GM15510 (cell line): ENCODE measurements around the gene ANKRD60.

ENCODE experiments used
- POLR2A ChIP-seq: IDR thresholded peaks from 3 replicates; pipeline ENCODE4 v1.6.1; 2011; ENCODE audit warnings: borderline replicate concordance; ENCODE audit not compliant: insufficient read length; ENCODE audit errors: extremely low read depth

The ANKRD60 gene

GRCh38 chr20:58175836-58176235, 52.6 kb downstream of the ANKRD60 start:
- TF ChIP-seq POLR2A = no peak

DNA sequence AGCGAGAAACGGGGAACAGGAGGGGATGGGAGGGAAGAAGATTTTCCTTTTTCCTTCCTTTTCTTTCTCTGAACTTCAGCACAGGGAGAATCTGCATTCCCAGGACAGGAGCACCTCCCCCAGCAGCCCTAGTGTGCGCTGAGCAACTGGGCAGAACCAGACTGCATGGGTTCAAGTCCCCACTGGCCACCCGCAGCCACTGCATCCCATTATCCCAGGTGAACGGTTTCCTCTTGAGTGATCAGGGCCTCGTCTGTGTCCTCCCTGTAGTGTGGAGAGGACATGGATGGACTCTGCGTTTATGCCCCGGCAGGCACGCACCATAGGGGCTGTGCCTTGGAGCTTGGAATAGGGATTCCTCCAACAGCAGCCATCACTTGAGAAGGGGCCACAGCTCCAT, 53.0 kb downstream of the ANKRD60 start:
- no peak for TF ChIP-seq POLR2A

DNA sequence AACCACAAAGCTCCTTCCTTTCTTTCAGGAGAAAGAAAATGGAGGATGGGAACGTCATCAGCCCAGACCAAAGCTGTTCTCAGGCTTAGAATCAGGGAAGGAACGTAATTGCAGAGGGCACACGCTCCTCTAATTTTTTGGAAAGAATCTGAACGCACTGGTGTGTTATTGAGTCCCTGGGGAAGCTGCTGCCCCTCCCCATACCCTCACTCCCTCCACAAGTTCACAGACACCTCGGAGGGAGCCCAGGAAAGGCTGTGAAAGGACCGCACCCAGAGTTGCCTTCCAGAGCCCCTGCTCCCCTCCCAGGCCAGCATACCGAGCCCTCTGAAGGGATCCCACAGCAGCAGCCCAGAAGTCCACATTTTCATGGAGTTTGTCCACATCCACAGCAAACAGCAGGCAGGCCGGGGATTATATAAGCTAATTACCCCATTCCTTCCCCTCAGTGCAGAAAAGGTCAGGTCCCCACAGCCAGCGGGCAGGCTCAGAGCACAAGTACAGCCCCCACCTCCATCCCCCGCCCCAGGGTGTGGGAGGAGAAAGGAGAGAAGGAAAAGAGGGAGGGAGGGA, 53.7 kb downstream of the ANKRD60 start:
- TF ChIP-seq POLR2A = no peak

DNA sequence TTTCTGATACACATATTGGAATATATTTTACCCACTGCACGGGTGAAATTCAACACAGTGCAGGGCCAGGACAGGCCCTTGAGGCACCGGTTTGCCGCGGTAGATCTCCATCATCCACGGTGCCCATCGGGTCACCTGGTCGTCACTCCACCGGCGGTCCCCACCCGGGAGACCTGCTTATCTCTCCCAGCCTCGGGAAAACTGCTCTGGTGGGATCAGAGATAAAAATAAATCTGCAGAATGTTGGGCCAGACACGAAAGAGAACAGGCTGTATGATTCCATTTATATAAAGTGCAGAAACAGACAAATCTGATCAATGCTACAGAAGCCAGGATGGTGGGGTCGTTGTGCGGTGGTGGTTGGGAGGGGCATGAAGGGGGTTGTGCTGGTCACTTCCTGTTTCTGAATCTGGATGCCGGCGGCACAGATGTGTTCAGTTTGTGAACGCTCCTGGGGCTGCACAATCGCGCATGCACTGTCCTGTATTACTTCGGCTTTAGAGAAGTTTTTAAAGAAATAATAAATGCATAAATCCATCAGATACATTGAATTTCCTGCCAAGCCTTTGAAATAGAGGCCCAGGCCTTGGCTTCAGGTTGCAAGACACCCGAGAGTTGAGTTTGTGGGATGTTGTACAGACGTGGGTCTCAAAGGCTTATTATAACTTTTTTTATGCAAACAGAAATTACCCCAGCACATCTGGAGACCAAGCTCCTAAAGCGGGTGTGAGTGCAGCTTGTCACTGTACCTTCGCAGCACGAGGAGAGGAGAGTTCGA, 54.3 kb downstream of the ANKRD60 start:
- TF ChIP-seq POLR2A = no peak

- TF ChIP-seq POLR2A = no peak
Observed at GRCh38 chr20:58173091-58173490, 55.4 kb downstream of the ANKRD60 start.

DNA sequence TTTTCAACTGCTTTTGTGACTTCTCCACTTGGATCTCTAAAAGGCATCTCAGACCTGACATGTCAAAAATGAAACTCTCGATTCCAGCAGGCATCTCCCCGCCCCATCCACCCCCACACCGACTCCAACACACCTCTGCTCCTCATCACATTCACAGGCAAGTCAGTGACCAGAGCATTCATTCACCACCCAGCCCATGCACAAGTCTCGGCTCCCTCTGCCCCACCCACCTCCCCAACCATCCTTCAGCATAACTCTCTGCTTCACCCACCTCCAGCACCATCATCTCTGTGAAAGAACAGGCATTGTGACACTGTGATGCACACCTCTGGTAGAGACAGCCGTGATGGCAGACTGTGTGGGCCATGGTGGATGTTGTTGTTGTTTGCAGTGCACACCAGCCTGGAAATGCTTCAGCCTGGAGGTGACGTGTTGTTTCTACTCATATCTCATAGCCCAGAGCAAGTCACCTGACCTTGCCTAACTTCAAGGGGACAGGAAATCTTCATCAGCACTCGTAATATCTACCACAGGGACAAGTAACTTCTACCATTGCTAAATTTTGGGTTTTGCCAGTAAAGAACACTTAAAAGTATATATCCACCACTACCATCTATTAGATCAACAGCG, 56.5 kb downstream of the ANKRD60 start:
- TF ChIP-seq POLR2A = no peak

DNA sequence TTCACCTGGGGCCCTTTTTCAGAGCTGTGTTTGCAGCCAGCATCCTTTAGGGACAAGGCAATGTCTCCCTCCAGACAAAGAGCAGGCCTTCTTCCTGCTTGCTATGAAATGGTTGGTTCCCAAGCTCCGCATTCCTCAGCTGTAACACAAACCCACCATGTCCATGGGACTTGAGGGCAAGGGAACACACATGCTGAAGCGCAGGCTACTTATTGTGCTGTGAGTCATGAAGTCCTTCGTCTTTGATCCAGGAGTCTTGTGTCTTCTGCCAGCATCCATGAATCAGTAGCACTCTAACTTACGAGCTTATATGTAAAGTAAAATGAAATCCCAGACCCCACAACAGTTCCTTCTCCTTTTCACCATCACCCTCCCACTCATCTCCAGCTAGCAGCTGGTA, 59.0 kb downstream of the ANKRD60 start:
- no peak for TF ChIP-seq POLR2A

DNA sequence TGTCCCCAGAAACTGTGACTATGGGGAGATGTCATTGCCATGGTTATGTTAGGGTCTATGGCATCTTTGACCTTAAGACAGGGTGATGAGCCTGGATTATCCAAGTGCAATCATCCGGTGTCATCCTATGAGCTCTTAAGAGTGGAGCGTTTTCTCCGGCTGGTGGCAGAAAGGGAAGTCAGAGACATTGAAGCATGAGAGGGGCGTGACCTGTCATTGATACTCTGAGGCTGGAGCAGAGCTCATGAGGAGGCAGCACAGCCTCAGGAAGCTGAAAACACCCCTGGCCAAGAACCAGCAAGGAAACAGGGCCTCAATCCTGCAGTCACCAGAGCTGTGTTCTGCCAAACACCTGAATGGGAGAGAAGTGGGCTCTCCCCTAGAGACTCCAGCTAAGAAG, 59.6 kb downstream of the ANKRD60 start:
- no peak for TF ChIP-seq POLR2A

DNA sequence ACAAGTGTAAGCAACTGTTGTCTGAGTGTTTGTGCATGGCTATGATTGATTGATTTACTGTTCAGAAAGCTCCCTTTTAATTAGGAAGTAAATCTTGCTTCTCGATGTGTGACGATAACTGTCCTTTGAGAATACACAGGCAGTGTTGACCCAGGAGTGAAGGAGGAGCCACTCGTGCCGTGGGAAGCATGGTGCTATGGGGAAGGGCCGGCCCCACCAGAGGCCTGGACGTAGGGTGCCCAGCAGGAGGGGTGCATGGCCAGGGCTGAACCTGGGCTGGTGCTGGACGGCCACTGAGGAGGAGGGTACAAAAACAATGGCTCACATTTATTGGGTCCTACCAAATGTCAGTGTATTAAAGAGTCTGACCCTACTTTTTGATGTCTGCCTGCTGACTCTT, 60.7 kb downstream of the ANKRD60 start:
- no peak for TF ChIP-seq POLR2A
